Gastrocnemius medialis (tissue), 4 donors: ENCODE measurements around the gene TMPRSS11B.

ENCODE experiments used
- CTCF ChIP-seq, 5 experiments: fragments of 450-650 bp in 3 of 5; fragments of 200-600 bp in 2 of 5; sonication (generic) in 2 of 5; IDR thresholded peaks in 4 of 5; conservative IDR thresholded peaks in 1 of 5; 1 replicate in 4 of 5; 2 replicates in 1 of 5; pipeline ENCODE4 v1.5.1; 2016 to 2019; ENCODE audit warnings: antibody characterized with exemption in 5 of 5, mild to moderate bottlenecking in 3 of 5, moderate library complexity in 3 of 5
- POLR2A ChIP-seq, 2 donors: fragments of 450-650 bp; IDR thresholded peaks; one replicate each; pipeline ENCODE4 v1.6.1; 2017; ENCODE audit warnings: antibody characterized with exemption in 2 of 2, mild to moderate bottlenecking in 2 of 2, moderate library complexity in 2 of 2

- TF ChIP-seq CTCF (IDR thresholded peaks at IDR 0.05 in 4 of 5, conservative IDR thresholded peaks at IDR 0.05 in 1 of 5) (no peak), POLR2A (IDR thresholded peaks at IDR 0.05) (no peak)
These were observed 37.6 kb upstream of the TMPRSS11B start for GRCh38 chr4:68283095-68283494.
